ENCODE measurements around the gene CWC27. TPM values are rescaled to one million over a fixed set of nuclear protein-coding genes. Genes with fewer than 3 reads are reported as not detected.

Gene CWC27
- total and polyA plus RNA-seq, 9 of the 15 experiments (the other 6 are each of a cell fraction or from before 2014, with no cell fraction given), result 19.7 to 49.3 (median 38.3) TPM

- TF ChIP-seq CEBPZ (IDR thresholded peaks at IDR 0.05; ENCODE audit: borderline replicate concordance, low read depth, low read length) (no peak), ZEB2 (IDR thresholded peaks at IDR 0.05) (no peak), HMG20A (CRISPR knock-in tag; conservative IDR thresholded peaks at IDR 0.05) (no peak), AFF4 (CRISPR knock-in tag; IDR thresholded peaks at IDR 0.05) (no peak), GABPB2 (CRISPR knock-in tag; conservative IDR thresholded peaks at IDR 0.05) (no peak), PPARD (CRISPR knock-in tag; IDR thresholded peaks at IDR 0.05) (no peak), SRF (CRISPR knock-in tag; IDR thresholded peaks at IDR 0.05) (peak in 1 of 2 experiments; percentile 11; a peak in 1 of 4 replicates), PTBP1 (IDR thresholded peaks at IDR 0.05; ENCODE audit: low read depth, low read length) (no peak), ZNF778 (CRISPR knock-in tag; IDR thresholded peaks at IDR 0.05) (no peak), ELF4 (CRISPR knock-in tag; IDR thresholded peaks at IDR 0.05) (0 out of 2 replicates have a peak, but pooled peaks have one; percentile 45), PHF20 (IDR thresholded peaks at IDR 0.05; ENCODE audit: partially characterized antibody) (peak; percentile 44), ETV6 (IDR thresholded peaks at IDR 0.05; ENCODE audit: borderline replicate concordance in 1 of 2, low read depth in 2 of 2, low read length in 1 of 2) (no peak), ETV6 (CRISPR knock-in tag; IDR thresholded peaks at IDR 0.05; ENCODE audit: borderline replicate concordance) (no peak), BHLHE40 (IDR thresholded peaks at IDR 0.05; ENCODE audit: low read length) (peak; percentile 30; the same call in 1 of the 2 replicates), NCOR1 (IDR thresholded peaks at IDR 0.05) (peak; percentile 68), CREM (IDR thresholded peaks at IDR 0.05; ENCODE audit: low read depth) (peak; percentile 95), ZHX1 (conservative IDR thresholded peaks at IDR 0.05; ENCODE audit: low read length) (peak; percentile 41; the same call in 1 of the 2 replicates)
Observed at GRCh38 chr5:65035211-65036206, 266.8 kb downstream of the CWC27 start (continued).

All from K562 (cell line).